GM12878 (cell line): ENCODE measurements around the gene JKAMP. TPM values are rescaled to one million over a fixed set of nuclear protein-coding genes. Genes with fewer than 3 reads are reported as not detected.

ENCODE experiments used
- ATAC-seq: fragments of 200-7000 bp; cut with Tn5 transposase; 3 replicates; pipeline ENCODE4 v1.9.1; 2020; ENCODE audit warnings: mild to moderate bottlenecking, moderate library complexity
- BruUV-seq: library from RNA; stranded (reverse); fragments of 400-500 nt; replicated peaks from 2 replicates; lab custom pipeline; 2021; lab: Mats Ljungman, UMichigan
- CTCF ChIA-PET: fragments of 300-600 bp; sonication (Branson Sonifier 250); formaldehyde crosslinking; extraction: SDS; loops from one replicate; lab custom pipeline; 2021; ENCODE audit warnings: inconsistent platforms; lab: Yijun Ruan, JAX
- POLR2A ChIA-PET: fragments of 350-600 bp; formaldehyde crosslinking; extraction: SDS; loops from one replicate; lab custom pipeline; 2021; ENCODE audit warnings: inconsistent platforms; lab: Charles Lee
- RAD21 ChIA-PET: fragments of 300-600 bp; sonication (Branson Sonifier 250); formaldehyde crosslinking; loops from one replicate; lab custom pipeline; 2023; ENCODE audit warnings: antibody characterized with exemption; ENCODE audit not compliant: unreplicated experiment; lab: Charles Lee
- SMC1A ChIA-PET: fragments of 300-600 bp; sonication (Branson Sonifier 250); formaldehyde crosslinking; loops from one replicate; lab custom pipeline; 2023; ENCODE audit not compliant: unreplicated experiment, uncharacterized antibody; lab: Charles Lee
- DNase-seq: peaks from one replicate; pipeline ENCODE4 v3.0.0-alpha.2; 2011; ENCODE audit warnings: low read depth, low spot score
- FAIRE-seq: peaks from 3 replicates; lab custom pipeline; 2011; peaks lifted over from hg19 to GRCh38; lab: Jason Lieb, UNC
- H2AFZ ChIP-seq: 2 replicates; pipeline ENCODE4 v1.6.0; 2011; ENCODE audit warnings: low read depth, low read length, control low read depth; ENCODE audit not compliant: control insufficient read depth
- H3K27ac ChIP-seq: 2 replicates; pipeline ENCODE4 v1.5.1; 2011; ENCODE audit warnings: control low read depth; ENCODE audit not compliant: control insufficient read depth, insufficient read depth
- H3K27me3 ChIP-seq, 2 experiments: replicated peaks in 1 of 2; 2 replicates each; pipeline versions ENCODE4 v1.6.0 to v1.6.1; 2011; ENCODE audit warnings: low read length in 1 of 2; ENCODE audit not compliant: control insufficient read depth in 2 of 2, insufficient read depth in 2 of 2
- H3K36me3 ChIP-seq, 2 experiments: 2 replicates each; pipeline ENCODE4 v1.5.1; 2011; ENCODE audit warnings: low read length in 1 of 2; ENCODE audit not compliant: control insufficient read depth in 2 of 2, insufficient read depth in 2 of 2
- H3K4me1 ChIP-seq: 2 replicates; pipeline ENCODE4 v1.6.1; 2011; ENCODE audit warnings: mild to moderate bottlenecking, low read length, moderate library complexity, mixed read lengths; ENCODE audit not compliant: control insufficient read depth, insufficient read depth
- H3K4me2 ChIP-seq: 2 replicates; pipeline ENCODE4 v1.6.0; 2011; ENCODE audit warnings: control low read depth; ENCODE audit not compliant: control insufficient read depth, insufficient read depth
- H3K4me3 ChIP-seq: fragments of 200-600 bp; sonication (generic); 2 replicates; pipeline ENCODE4 v1.5.1; 2016
- H3K79me2 ChIP-seq: 2 replicates; pipeline ENCODE4 v1.6.0; 2011; ENCODE audit warnings: low read length; ENCODE audit not compliant: control insufficient read depth, insufficient read depth
- H3K9ac ChIP-seq: 2 replicates; pipeline ENCODE4 v1.8.0; 2011; ENCODE audit warnings: low read length, control low read depth, mixed read lengths; ENCODE audit not compliant: control insufficient read depth, insufficient read depth
- H3K9me3 ChIP-seq: replicated peaks from 3 replicates; pipeline ENCODE4 v1.5.1; 2011; ENCODE audit warnings: mild to moderate bottlenecking, low read length; ENCODE audit not compliant: control insufficient read depth, insufficient read depth
- H4K20me1 ChIP-seq: 2 replicates; pipeline ENCODE4 v1.6.0; 2011; ENCODE audit not compliant: control insufficient read depth, insufficient read depth
- BRCA1 ChIP-seq: IDR thresholded peaks from 2 replicates; pipeline ENCODE4 v1.6.1; 2011; ENCODE audit warnings: low read depth, low read length, improper control_type of control experiment
- CHD1 ChIP-seq: IDR thresholded peaks from 2 replicates; pipeline ENCODE4 v1.6.1; 2012; ENCODE audit warnings: low read depth, low read length, improper control_type of control experiment
- CREB1 ChIP-seq: IDR thresholded peaks from 2 replicates; pipeline ENCODE4 v1.6.1; 2012; ENCODE audit warnings: low read depth, mild to moderate bottlenecking, inconsistent platforms
- EP300 ChIP-seq, 2 experiments: fragments of 150-350 bp in 1 of 2; IDR thresholded peaks; 2 replicates each; pipeline ENCODE4 v1.6.1; 2011 to 2012; ENCODE audit warnings: low read depth in 2 of 2, low read length in 2 of 2, borderline replicate concordance in 1 of 2, improper control_type of control experiment in 1 of 2, inconsistent platforms in 1 of 2; ENCODE audit not compliant: control insufficient read depth in 1 of 2
- ETV6 ChIP-seq, 2 experiments: fragments of 450-650 bp in 1 of 2; IDR thresholded peaks in 1 of 2; conservative IDR thresholded peaks in 1 of 2; 2 replicates each; pipeline ENCODE4 v1.6.1; 2014; ENCODE audit warnings: antibody characterized with exemption in 1 of 2, borderline replicate concordance in 1 of 2, low read depth in 1 of 2, mild to moderate bottlenecking in 1 of 2, moderate library complexity in 1 of 2
- JUND ChIP-seq: IDR thresholded peaks from 2 replicates; pipeline ENCODE4 v1.6.1; 2012; ENCODE audit warnings: low read depth, mild to moderate bottlenecking, low read length, improper control_type of control experiment, moderate library complexity
- KAT2A ChIP-seq: conservative IDR thresholded peaks from 2 replicates; pipeline ENCODE4 v1.6.1; 2011; ENCODE audit warnings: low read depth, low read length; ENCODE audit not compliant: control insufficient read depth
- NRF1 ChIP-seq: conservative IDR thresholded peaks from 2 replicates; pipeline ENCODE4 v1.6.1; 2011; ENCODE audit warnings: mild to moderate bottlenecking, low read depth, low read length, improper control_type of control experiment
- RBBP5 ChIP-seq: fragments of 200-600 bp; sonication (generic); conservative IDR thresholded peaks from 2 replicates; pipeline ENCODE4 v1.6.1; 2016
- SIX5 ChIP-seq: IDR thresholded peaks from 2 replicates; pipeline ENCODE4 v1.6.1; 2011; ENCODE audit warnings: mild to moderate bottlenecking, low read depth, low read length, moderate library complexity; ENCODE audit not compliant: severe bottlenecking
- STAT1 ChIP-seq: fragments of 450-650 bp; conservative IDR thresholded peaks from 2 replicates; pipeline ENCODE4 v1.6.1; 2014; ENCODE audit warnings: antibody characterized with exemption, mild to moderate bottlenecking
- ZNF207 ChIP-seq: fragments of 450-650 bp; IDR thresholded peaks from 2 replicates; pipeline ENCODE4 v1.6.1; 2014; ENCODE audit warnings: antibody characterized with exemption, mild to moderate bottlenecking, borderline replicate concordance
- WGBS: methylation state at CpG from one replicate; pipeline ENCODE4 v1.1.6; 2016; ENCODE audit warnings: low lambda C conversion rate; ENCODE audit not compliant: insufficient replicate concordance, insufficient coverage; ENCODE audit errors: missing lambda C conversion rate; 5-methylcytosine and 5-hydroxymethylcytosine counted together
- in situ Hi-C: fragments of 300-500 bp; cut with MboI; formaldehyde crosslinking; loops from 9 replicates; pipeline ENCODE4 v1.14.3; 2018; ENCODE audit warnings: mixed read lengths
- intact Hi-C: fragments of 100-400 bp; cut with micrococcal nuclease; formaldehyde crosslinking; loops from one replicate; pipeline ENCODE4 v1.14.2; 2022; ENCODE audit not compliant: unreplicated experiment
- polyA plus RNA-seq, 11 experiments: library from polyadenylated mRNA; depleted of rRNA in 4 of 11; unstranded in 6 of 11; stranded (reverse) in 5 of 11; fragments of >200 nt; fragmentation: Nextera tagmentation in 4 of 11; fragmentation: Illumina TruSeq in 1 of 11; extraction: Ambion mirVana in 4 of 11; extraction: Trizol in 1 of 11; gene quantifications; 1 replicate in 1 of 11; 2 replicates in 10 of 11; pipeline versions ENCODE4 v1.2.1 to v1.2.3, GENCODE V29; 2011 to 2016; ENCODE audit warnings: inconsistent platforms in 2 of 11, missing spikeins in 2 of 11, low read depth in 1 of 11
- total RNA-seq, 4 experiments: library from RNA; depleted of rRNA in 3 of 4; stranded (reverse); fragments of >200 nt in 3 of 4; fragmentation: Illumina TruSeq in 1 of 4; extraction: Trizol in 1 of 4; gene quantifications; 2 replicates each; pipeline versions ENCODE4 v1.2.1 to v1.2.3, GENCODE V29; 2013 to 2021
- TF ChIP-seq, protein P1 (sequence below): fragments of 450-650 bp; IDR thresholded peaks from 2 replicates; pipeline ENCODE4 v1.6.1; 2017; ENCODE audit warnings: mild to moderate bottlenecking, moderate library complexity
- TF ChIP-seq, protein P2 (sequence below): fragments of 450-650 bp; IDR thresholded peaks from 2 replicates; pipeline ENCODE4 v1.6.1; 2016; ENCODE audit warnings: mild to moderate bottlenecking, moderate library complexity, borderline replicate concordance

Gene JKAMP
- total and polyA plus RNA-seq, 10 of the 15 experiments (the other 5 are each of a cell fraction or from before 2014, with no cell fraction given): 18.2 to 129 (median 46.6) TPM

DNA sequence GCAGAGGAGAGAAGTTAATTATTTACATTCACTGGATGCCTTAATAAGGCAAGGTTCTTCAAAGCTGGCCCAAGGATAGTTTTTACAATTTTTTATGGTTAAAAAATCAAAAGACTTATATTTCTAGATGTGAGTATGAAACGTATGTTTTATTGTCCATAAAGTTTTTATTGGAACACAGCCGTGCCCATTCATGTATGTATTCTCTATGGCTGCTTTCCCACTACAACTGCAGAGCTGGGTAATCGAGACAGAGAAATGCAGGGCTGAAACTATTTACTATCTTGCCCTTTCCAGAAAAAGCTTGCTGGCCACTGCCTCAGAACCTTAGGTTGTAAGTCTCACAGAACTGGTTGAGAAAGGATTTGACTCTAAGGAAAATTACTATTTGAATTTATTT, 16.4 kb downstream of the JKAMP start:
- DNase-seq (no peak), ATAC-seq (no peak), FAIRE-seq (no peak)
- ChIA-PET SMC1A (interaction anchor here (1.0 to 1.7 kb wide), 4 partner anchors 9 to 76 kb away, joined by 3 to 4 read pairs (median 3); partner anchors contain the start of gene CCDC175), RAD21 (interaction anchor here (0.6 to 1.3 kb wide), 2 partner anchors 16 to 83 kb away, joined by 3 read pairs; partner anchors contain the start of genes JKAMP and L3HYPDH), CTCF (interaction anchor here (0.8 to 1.9 kb wide), 3 partner anchors 17 to 683 kb away, joined by 3 to 7 read pairs (median 4); partner anchors contain the start of genes CCDC175 and L3HYPDH), POLR2A (interaction anchor here (0.6 kb wide), 1 partner anchor 661 kb away, joined by 3 read pairs; no protein-coding TSS in a partner anchor)
- no peak for TF ChIP-seq JUND
- no peak for TF ChIP-seq KAT2A
- no peak for TF ChIP-seq CHD1
- no peak for TF ChIP-seq EP300 (IDR thresholded peaks at IDR 0.05; ENCODE audit: borderline replicate concordance in 1 of 2, control insufficient read depth in 1 of 2, low read depth in 2 of 2, low read length in 2 of 2)
- no peak for TF ChIP-seq ZNF207
- TF ChIP-seq CREB1: no peak
- TF ChIP-seq, protein P1, sequence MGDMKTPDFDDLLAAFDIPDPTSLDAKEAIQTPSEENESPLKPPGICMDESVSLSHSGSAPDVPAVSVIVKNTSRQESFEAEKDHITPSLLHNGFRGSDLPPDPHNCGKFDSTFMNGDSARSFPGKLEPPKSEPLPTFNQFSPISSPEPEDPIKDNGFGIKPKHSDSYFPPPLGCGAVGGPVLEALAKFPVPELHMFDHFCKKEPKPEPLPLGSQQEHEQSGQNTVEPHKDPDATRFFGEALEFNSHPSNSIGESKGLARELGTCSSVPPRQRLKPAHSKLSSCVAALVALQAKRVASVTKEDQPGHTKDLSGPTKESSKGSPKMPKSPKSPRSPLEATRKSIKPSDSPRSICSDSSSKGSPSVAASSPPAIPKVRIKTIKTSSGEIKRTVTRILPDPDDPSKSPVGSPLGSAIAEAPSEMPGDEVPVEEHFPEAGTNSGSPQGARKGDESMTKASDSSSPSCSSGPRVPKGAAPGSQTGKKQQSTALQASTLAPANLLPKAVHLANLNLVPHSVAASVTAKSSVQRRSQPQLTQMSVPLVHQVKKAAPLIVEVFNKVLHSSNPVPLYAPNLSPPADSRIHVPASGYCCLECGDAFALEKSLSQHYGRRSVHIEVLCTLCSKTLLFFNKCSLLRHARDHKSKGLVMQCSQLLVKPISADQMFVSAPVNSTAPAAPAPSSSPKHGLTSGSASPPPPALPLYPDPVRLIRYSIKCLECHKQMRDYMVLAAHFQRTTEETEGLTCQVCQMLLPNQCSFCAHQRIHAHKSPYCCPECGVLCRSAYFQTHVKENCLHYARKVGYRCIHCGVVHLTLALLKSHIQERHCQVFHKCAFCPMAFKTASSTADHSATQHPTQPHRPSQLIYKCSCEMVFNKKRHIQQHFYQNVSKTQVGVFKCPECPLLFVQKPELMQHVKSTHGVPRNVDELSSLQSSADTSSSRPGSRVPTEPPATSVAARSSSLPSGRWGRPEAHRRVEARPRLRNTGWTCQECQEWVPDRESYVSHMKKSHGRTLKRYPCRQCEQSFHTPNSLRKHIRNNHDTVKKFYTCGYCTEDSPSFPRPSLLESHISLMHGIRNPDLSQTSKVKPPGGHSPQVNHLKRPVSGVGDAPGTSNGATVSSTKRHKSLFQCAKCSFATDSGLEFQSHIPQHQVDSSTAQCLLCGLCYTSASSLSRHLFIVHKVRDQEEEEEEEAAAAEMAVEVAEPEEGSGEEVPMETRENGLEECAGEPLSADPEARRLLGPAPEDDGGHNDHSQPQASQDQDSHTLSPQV: no peak
- no peak for TF ChIP-seq NRF1
- TF ChIP-seq BRCA1: no peak
- TF ChIP-seq STAT1: no peak
- no peak for TF ChIP-seq ETV6 (conservative IDR thresholded peaks at IDR 0.05 in 1 of 2, IDR thresholded peaks at IDR 0.05 in 1 of 2; ENCODE audit: borderline replicate concordance in 1 of 2, low read depth in 1 of 2)
- no peak for TF ChIP-seq RBBP5
- TF ChIP-seq, protein P2, sequence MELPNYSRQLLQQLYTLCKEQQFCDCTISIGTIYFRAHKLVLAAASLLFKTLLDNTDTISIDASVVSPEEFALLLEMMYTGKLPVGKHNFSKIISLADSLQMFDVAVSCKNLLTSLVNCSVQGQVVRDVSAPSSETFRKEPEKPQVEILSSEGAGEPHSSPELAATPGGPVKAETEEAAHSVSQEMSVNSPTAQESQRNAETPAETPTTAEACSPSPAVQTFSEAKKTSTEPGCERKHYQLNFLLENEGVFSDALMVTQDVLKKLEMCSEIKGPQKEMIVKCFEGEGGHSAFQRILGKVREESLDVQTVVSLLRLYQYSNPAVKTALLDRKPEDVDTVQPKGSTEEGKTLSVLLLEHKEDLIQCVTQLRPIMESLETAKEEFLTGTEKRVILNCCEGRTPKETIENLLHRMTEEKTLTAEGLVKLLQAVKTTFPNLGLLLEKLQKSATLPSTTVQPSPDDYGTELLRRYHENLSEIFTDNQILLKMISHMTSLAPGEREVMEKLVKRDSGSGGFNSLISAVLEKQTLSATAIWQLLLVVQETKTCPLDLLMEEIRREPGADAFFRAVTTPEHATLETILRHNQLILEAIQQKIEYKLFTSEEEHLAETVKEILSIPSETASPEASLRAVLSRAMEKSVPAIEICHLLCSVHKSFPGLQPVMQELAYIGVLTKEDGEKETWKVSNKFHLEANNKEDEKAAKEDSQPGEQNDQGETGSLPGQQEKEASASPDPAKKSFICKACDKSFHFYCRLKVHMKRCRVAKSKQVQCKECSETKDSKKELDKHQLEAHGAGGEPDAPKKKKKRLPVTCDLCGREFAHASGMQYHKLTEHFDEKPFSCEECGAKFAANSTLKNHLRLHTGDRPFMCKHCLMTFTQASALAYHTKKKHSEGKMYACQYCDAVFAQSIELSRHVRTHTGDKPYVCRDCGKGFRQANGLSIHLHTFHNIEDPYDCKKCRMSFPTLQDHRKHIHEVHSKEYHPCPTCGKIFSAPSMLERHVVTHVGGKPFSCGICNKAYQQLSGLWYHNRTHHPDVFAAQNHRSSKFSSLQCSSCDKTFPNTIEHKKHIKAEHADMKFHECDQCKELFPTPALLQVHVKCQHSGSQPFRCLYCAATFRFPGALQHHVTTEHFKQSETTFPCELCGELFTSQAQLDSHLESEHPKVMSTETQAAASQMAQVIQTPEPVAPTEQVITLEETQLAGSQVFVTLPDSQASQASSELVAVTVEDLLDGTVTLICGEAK: no peak; the same call in 1 of the 2 replicates
- TF ChIP-seq SIX5: no peak
- intact Hi-C loops: no loop called here
- Histone ChIP-seq H3K27me3 (no peaks in the 10 kb centered on the region), H3K4me2 (no peak overlapping the region), H3K27ac (no peak overlapping the region), H4K20me1 (no peaks in the 10 kb centered on the region), H3K36me3 (peaks cover 0 to 23% of the 10 kb centered on the region in 2 experiments; a peak in 3 of 4 replicates), H2AFZ (no peak overlapping the region), H3K4me1 (no peaks in the 10 kb centered on the region), H3K79me2 (no peaks in the 10 kb centered on the region), H3K9me3 (no peaks in the 10 kb centered on the region), H3K4me3 (no peak overlapping the region), H3K9ac (no peak overlapping the region)
- no TSS peak for BruUV-seq
- 92% methylated on average over 3 of the region's 3 CpGs for WGBS
- in situ Hi-C loops: no loop called here
